ENCODE measurements around the gene GUCY2C.
A peak's percentile ranks its signal among the peaks of the same experiment; 100 is the strongest.

The GUCY2C gene

GRCh38 chr12:14681625-14682024, 14.8 kb downstream of the GUCY2C start:
- no peak for DNase-seq (ENCODE audit: low spot score)

DNA sequence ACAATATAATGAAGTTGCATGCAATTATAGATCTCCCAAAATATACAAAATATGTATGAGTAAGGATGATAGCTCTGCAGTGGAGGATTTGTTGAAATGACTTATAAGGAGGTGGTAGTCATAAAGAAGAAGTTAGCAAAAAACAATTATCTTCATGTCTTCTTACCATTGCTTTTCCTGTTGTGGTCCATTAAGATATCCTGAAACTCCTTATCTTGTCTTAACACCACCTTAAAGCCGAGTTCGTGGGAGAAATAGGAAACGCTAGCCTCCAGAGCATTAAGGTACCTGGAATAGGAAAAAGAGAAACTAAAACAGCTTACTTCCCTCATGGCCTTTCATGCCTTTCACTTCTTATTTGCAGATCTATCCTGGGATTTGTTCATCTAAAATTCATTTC, 15.2 kb downstream of the GUCY2C start:
- no peak for DNase-seq (ENCODE audit: low spot score)

DNA sequence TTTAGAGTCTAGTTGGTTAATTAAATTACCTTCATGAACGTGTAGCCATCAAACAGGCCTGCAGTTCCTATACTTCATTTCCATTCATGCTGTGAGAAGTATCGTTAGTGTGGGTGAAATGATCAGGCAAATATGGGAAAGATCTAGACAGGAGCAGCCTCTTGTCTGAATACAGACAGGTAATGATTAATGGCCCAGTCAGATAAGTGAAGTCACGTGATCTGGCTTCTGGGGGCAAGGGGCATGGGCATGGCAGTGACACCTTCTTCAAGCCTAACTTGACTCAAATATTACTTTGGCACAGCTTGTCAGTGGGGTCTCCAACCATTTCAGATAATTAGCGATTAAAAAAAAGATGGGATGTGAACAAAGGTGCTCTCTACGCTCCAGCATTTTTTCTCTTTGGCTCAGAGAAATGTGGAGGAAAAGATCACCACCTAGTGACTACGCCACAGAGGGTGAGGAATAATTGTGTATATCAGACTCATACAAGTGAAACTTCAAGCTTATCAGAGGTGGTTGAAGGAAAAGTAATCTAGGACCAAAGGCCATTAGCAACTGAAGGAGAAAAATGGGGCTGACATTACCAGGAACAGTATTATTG, 17.8 kb downstream of the GUCY2C start:
- DNase-seq (ENCODE audit: low spot score), result no peak

- DNase-seq (ENCODE audit: low spot score), result no peak
Observed at GRCh38 chr12:14668591-14668990, 27.8 kb downstream of the GUCY2C start.

GRCh38 chr12:14665354-14666348, 30.7 kb downstream of the GUCY2C start:
- no peak for DNase-seq (ENCODE audit: low spot score)

GRCh38 chr12:14664434-14665023, 31.9 kb downstream of the GUCY2C start:
- DNase-seq (ENCODE audit: low spot score), result peak; percentile 50

DNA sequence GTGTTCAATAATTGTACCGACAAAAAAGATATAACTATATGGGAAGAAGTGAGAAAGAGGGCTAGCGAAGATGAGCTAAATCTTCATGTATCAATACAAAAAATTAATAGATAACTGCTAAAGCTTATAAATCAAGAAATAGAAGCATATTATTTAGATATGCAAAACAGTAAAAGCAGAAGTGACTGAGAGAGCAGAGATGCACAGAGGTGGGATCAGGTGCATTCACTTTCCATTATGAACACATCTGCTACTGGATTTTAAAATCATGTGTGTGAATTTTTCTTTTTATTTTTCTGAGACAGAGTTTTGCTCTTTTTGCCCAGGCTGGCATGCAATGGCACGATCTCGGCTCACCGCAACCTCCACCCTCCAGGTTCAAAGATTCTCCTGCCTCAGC, 33.4 kb downstream of the GUCY2C start:
- DNase-seq (ENCODE audit: low spot score), result peak; percentile 32

GRCh38 chr12:14656846-14657245, 39.6 kb downstream of the GUCY2C start:
- no peak for DNase-seq (ENCODE audit: low spot score)

DNA sequence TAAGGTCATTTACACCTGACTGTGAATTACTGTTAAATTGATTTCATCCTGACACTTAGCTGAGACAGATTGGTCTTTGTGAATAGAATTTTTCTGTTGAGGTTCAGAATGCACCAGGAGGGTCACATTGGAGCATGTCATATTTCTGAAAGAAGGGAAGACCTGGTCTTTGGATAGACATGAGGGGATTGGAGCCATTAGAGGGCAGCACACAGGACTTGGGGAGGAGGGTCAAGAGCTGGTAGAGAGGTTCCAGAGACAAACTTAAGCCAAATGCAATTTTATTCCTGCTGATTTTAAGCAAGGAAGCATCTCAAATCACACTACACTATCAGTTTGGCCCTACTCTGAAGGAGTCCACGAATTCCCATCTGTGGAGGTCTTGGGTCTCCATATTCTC, 41.1 kb downstream of the GUCY2C start:
- no peak for DNase-seq (ENCODE audit: low spot score)

DNA sequence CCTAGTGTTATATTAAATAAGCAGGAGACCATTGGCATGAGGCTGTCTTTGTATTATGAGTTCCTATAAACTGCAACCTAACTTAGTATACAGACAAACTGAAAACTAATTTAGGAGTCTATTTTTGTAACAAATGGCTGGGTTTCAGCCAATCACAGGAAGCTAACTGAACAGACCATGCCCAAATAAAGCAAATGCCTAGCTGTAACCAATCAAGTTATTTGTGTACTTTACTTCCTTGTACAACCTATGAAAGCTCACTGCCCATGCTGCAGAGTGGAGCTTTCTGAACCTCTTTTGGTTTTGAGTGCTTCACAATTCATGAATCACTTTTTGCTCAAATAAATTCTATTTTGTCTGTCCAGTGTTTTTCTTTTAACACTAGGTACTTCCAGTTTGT, 41.6 kb downstream of the GUCY2C start:
- no peak for DNase-seq (ENCODE audit: low spot score)

GRCh38 chr12:14654416-14654815, 42.0 kb downstream of the GUCY2C start:
- no peak for DNase-seq (ENCODE audit: low spot score)

DNA sequence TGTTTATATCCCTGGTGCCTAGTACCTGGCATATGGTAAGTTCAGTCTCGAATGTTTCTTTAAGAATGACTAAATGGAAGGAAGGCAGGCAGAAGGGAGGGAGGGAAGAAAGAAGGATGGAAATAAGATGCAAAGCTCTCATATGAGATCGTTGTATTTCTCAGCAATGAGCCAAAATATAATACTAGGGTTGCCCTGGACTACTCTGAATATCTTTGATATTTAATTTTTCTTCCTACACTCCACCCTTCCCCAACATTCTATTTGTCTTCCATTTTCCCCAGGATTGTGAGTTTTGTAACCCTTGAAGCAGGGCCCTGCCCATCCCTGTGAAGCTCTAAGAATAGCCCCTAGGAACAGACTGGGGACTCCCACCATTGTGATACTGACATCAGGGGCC, 43.9 kb downstream of the GUCY2C start:
- DNase-seq (ENCODE audit: low spot score), result no peak

DNA sequence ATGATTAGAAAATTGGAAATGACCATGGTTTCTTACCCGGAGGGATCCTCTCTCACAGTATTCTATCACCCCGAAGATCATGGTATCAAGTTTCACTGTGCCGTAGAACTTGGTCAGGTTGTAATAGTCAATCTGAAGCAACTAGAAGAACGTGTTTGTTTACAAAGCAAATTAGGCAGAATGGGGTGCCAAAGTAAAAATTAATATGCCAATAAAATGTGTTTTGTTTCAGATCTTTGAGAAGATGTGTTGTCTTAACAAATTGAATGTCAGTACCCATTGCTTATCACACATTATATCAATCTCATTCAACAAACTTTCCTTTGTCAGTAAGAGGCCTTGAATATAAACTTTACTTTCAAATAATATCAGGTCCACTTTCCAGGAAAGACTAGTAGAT, 45.0 kb downstream of the GUCY2C start:
- DNase-seq (ENCODE audit: low spot score), result no peak

GRCh38 chr12:14650789-14651188, 45.6 kb downstream of the GUCY2C start:
- DNase-seq (ENCODE audit: low spot score), result no peak

DNA sequence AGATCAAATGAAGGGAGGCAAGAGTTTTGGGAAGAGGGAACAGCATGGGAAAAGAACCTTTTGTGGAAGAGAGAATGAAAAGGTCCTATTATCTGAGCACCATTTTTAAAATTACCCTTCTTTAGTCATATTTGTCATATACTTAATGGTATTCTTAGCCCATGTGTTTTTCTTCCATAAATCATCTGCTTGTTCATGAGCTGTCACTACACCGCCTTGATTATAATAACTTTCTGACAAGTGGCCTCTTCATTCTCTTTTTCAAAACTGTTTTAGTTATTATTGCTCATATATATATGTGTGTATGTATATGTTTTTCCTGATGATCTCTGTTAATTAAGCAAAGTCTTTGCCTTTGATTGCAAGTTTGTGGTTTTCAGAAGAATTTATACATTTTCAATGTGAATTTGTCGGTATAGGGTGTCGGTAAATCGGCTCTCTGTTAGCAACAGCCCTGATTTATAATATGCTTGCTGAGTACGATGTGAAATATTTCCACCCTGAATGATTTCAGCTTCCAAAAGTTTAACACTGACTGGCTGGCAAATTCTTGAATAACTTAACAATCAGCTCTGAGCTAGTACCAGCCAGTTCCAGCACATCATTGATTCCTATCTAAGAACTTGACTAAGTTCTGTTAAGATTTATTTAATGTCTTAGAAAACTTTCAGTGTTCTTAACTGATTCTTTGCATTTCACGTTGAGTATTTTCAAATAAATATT, 49.2 kb downstream of the GUCY2C start:
- no peak for DNase-seq (ENCODE audit: low spot score)

GRCh38 chr12:14643251-14643650, 53.1 kb downstream of the GUCY2C start:
- DNase-seq (ENCODE audit: low spot score), result no peak

DNA sequence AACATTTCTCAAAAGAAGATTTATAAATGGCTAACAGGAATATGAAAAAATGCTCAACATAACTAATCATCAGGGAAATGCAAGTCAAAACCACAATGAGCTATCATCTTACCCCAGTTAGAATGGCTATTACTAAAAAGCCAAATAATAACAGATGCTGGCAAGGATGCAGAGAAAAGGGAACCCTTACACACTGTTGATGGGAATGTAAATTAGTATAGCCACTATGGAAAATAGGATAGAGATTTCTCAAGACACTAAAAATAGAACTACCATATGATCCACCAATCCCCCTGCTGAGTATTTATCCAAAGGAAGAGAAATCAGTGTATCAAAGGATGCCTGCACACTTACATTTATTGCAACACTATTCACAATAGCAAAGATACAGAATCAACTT, 58.3 kb downstream of the GUCY2C start:
- no peak for DNase-seq (ENCODE audit: low spot score)

- DNase-seq (ENCODE audit: low spot score), result no peak
Observed at GRCh38 chr12:14635776-14636175, 60.6 kb downstream of the GUCY2C start.

- no peak for DNase-seq (ENCODE audit: low spot score)
Observed at GRCh38 chr12:14630793-14631192, 65.6 kb downstream of the GUCY2C start.

DNA sequence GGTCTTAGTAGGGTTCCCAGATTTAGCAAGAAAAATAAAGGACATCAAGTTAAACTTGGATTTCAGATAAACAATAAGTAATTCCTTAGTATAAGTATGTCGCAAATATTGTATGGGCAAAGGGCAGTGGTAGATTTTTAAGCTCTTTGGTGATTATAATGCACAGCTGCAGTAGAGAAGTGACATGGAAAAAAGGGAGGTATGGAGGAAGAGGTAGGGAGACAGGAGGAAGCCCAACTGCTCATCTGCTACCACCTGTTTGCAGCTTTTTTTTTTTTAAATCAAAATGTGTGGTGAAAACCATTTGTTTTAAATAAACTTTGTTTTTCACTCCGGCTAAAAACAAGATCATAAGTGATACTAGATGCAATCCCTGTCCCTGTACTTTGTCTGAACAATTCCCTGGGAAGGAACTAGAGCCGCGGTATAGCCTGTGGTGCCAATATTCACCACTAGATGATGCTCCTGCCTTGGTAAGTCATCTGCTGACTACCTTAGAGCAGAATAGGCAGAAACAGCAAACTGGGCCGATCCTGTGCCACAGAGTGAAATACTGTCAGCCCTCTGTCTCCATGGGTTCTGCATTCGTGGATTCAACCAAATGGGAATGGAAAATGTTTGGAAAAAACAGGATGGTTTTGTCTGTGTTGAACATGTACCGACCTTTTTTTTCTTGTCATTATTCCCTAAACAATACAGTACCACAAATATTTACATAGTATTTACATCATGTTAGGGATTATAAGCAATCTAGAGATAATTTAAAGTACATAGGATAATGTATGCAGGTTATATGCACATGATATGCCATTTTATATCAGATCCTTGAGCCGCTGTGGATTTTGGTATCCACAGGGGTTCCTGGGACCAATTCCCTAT, 66.3 kb downstream of the GUCY2C start:
- DNase-seq (ENCODE audit: low spot score), result peak; percentile 62

DNA sequence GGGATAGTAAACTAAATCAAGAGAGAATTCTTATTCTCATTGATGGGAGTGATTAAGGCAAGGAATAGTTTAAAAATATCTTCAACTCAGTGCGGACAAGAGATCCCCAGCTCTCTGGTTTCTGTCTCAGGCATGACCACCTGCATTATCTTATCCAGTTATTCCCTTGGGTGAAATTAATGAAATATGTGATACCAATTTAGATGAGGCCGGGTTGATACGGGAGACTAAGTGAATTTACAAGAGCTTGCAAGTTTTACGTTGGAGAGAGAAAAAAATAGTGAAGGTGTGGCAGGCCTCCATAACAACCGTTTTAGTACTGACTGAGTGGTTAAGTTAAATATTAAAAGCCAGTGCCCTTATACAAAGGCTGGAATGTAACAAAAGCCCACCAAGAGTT, 67.6 kb downstream of the GUCY2C start:
- DNase-seq (ENCODE audit: low spot score), result no peak

All from germinal center (tissue), 1 donor.